OCI-LY3 (cell line): ENCODE results near the gene SMAD7.

Source experiments
- H2AFZ ChIP-seq: fragments of 200-600, 300-600 bp; shearing (Covaris generic); 2 replicates; pipeline ENCODE4 v1.6.0; 2014; ENCODE audit warnings: antibody characterized with exemption, low read depth, low read length
- H3K27ac ChIP-seq: fragments of 200-600, 300-600 bp; sonication (generic); 2 replicates; pipeline ENCODE4 v1.5.1; 2014; ENCODE audit warnings: mild to moderate bottlenecking, low read length, moderate library complexity, mixed read lengths
- H3K27me3 ChIP-seq: fragments of 200-600, 300-600 bp; sonication (generic); 2 replicates; pipeline ENCODE4 v1.6.1; 2014; ENCODE audit warnings: low read depth, low read length, mixed read lengths
- H3K36me3 ChIP-seq: fragments of 200-600, 300-600 bp; sonication (generic); replicated peaks from 2 replicates; pipeline ENCODE3; 2014; ENCODE audit warnings: low read depth, low read length, mixed read lengths
- H3K4me1 ChIP-seq: fragments of 300-600, 200-600 bp; sonication (generic); 2 replicates; pipeline ENCODE4 v1.6.1; 2014; ENCODE audit warnings: low read length, mixed read lengths
- H3K4me2 ChIP-seq: fragments of 200-600, 300-600 bp; sonication (generic); 2 replicates; pipeline ENCODE4 v1.6.1; 2014; ENCODE audit warnings: low read length, mixed read lengths
- H3K4me3 ChIP-seq: fragments of 300-600, 200-600 bp; sonication (generic); 2 replicates; pipeline ENCODE4 v1.5.1; 2014; ENCODE audit warnings: antibody characterized with exemption, mild to moderate bottlenecking, low read length, moderate library complexity
- H3K79me2 ChIP-seq: fragments of 300-600, 200-600 bp; shearing (Covaris generic); 2 replicates; pipeline ENCODE4 v1.6.1; 2014; ENCODE audit warnings: mild to moderate bottlenecking, low read length, mixed read lengths
- H3K9ac ChIP-seq: fragments of 300-600, 200-600 bp; shearing (Covaris generic); 2 replicates; pipeline ENCODE4 v1.6.0; 2014; ENCODE audit warnings: mild to moderate bottlenecking, low read length, moderate library complexity
- H3K9me3 ChIP-seq: fragments of 200-600, 300-600 bp; shearing (Covaris generic); 2 replicates; pipeline ENCODE4 v1.6.1; 2014; ENCODE audit warnings: low read length, mixed read lengths; ENCODE audit not compliant: insufficient read depth
- H4K20me1 ChIP-seq: fragments of 200-600, 300-600 bp; sonication (generic); 2 replicates; pipeline ENCODE4 v1.6.1; 2016; ENCODE audit warnings: low read length, mixed read lengths; ENCODE audit not compliant: insufficient read depth
- CTCF ChIP-seq: fragments of 200-600, 300-600 bp; sonication (generic); IDR thresholded peaks from 2 replicates; pipeline ENCODE4 v1.5.1; 2014; ENCODE audit warnings: antibody characterized with exemption, low read length, low read depth
- EZH2phosphoT487 ChIP-seq: fragments of 200-600 bp; shearing (Covaris generic); IDR thresholded peaks from 2 replicates; pipeline ENCODE4 v1.6.1; 2018; ENCODE audit warnings: antibody characterized with exemption, mixed run types, low read depth

SMAD7 gene

GRCh38 chr18:48904091-48904490, 46.7 kb downstream of the SMAD7 start:
- Histone ChIP-seq H3K4me2 (no peak overlapping the region), H3K9me3 (peaks cover 12% of the 10 kb centered on the region; the same call in 1 of the 2 replicates), H2AFZ (no peak overlapping the region), H3K79me2 (no peaks in the 10 kb centered on the region), H3K36me3 (no peaks in the 10 kb centered on the region), H3K4me1 (peaks cover 3% of the 10 kb centered on the region; the same call in 1 of the 2 replicates), H3K27me3 (peaks cover 25% of the 10 kb centered on the region), H4K20me1 (no peaks in the 10 kb centered on the region), H3K9ac (no peak overlapping the region), H3K4me3 (no peak overlapping the region), H3K27ac (no peak overlapping the region)
- no peak for TF ChIP-seq EZH2phosphoT487
- TF ChIP-seq CTCF: no peak

- H3K4me1 ChIP-seq: peaks cover 3% of the 10 kb centered on the region; the same call in 1 of the 2 replicates
- H3K4me2 ChIP-seq: no peak overlapping the region
- no peaks in the 10 kb centered on the region for H3K79me2 ChIP-seq
- TF ChIP-seq CTCF: no peak
- no peak for TF ChIP-seq EZH2phosphoT487
- peaks cover 12% of the 10 kb centered on the region; the same call in 1 of the 2 replicates for H3K9me3 ChIP-seq
- H3K36me3 ChIP-seq: no peaks in the 10 kb centered on the region
- peaks cover 25% of the 10 kb centered on the region for H3K27me3 ChIP-seq
- no peak overlapping the region for H3K9ac ChIP-seq
- no peak overlapping the region for H3K4me3 ChIP-seq
- H2AFZ ChIP-seq: no peak overlapping the region
- H4K20me1 ChIP-seq: no peaks in the 10 kb centered on the region
- H3K27ac ChIP-seq: no peak overlapping the region
Observed at GRCh38 chr18:48902856-48903601, 47.7 kb downstream of the SMAD7 start.

GRCh38 chr18:48902023-48902855, 48.5 kb downstream of the SMAD7 start:
- Histone ChIP-seq H3K79me2 (no peaks in the 10 kb centered on the region), H3K9ac (no peak overlapping the region), H3K9me3 (peaks cover 12% of the 10 kb centered on the region; the same call in 1 of the 2 replicates), H3K4me1 (peaks cover 8% of the 10 kb centered on the region), H3K27me3 (peaks cover 23% of the 10 kb centered on the region), H3K4me3 (no peak overlapping the region), H2AFZ (no peak overlapping the region), H3K36me3 (no peaks in the 10 kb centered on the region), H3K27ac (no peak overlapping the region), H4K20me1 (no peaks in the 10 kb centered on the region), H3K4me2 (no peak overlapping the region)
- no peak for TF ChIP-seq CTCF
- TF ChIP-seq EZH2phosphoT487: no peak
